Panc1 (cell line): ENCODE measurements around the gene ADORA1. TPM values are rescaled to one million over a fixed set of nuclear protein-coding genes. Genes with fewer than 3 reads are reported as not detected.

ENCODE experiments used
- ATAC-seq: fragments of 200-7000 bp; cut with Tn5 transposase; 2 replicates; pipeline ENCODE4 v1.9.1; 2020; ENCODE audit warnings: mild to moderate bottlenecking, moderate library complexity
- BruUV-seq: library from RNA; stranded (reverse); fragments of 400-500 nt; replicated peaks from 2 replicates; lab custom pipeline; 2021; lab: Mats Ljungman, UMichigan
- CTCF ChIA-PET: fragments of 300-600 bp; sonication (Branson Sonifier 250); formaldehyde crosslinking; loops from one replicate; lab custom pipeline; 2022; ENCODE audit warnings: antibody characterized with exemption; lab: Charles Lee
- POLR2A ChIA-PET: fragments of 300-600 bp; sonication (Branson Sonifier 250); formaldehyde crosslinking; loops from one replicate; lab custom pipeline; 2022; ENCODE audit warnings: antibody characterized with exemption; lab: Charles Lee
- DNase-seq: peaks from one replicate; pipeline ENCODE4 v3.0.0-alpha.2; 2010; ENCODE audit warnings: low read depth, low spot score
- H3K27ac ChIP-seq: 2 replicates; pipeline ENCODE4 v1.5.1; 2011; ENCODE audit warnings: mild to moderate bottlenecking, low read length, inconsistent platforms
- H3K27me3 ChIP-seq: fragments of 200-500 bp; sonication (Bioruptor generic); 2 replicates; pipeline ENCODE4 v1.6.0; 2014; ENCODE audit warnings: low read length, inconsistent platforms; ENCODE audit not compliant: control insufficient read depth, insufficient read depth
- H3K36me3 ChIP-seq: fragments of 200-500 bp; sonication (Bioruptor generic); 2 replicates; pipeline ENCODE4 v1.5.1; 2014; ENCODE audit warnings: inconsistent platforms, mild to moderate bottlenecking, low read length, moderate library complexity; ENCODE audit not compliant: control insufficient read depth, insufficient read depth
- H3K4me1 ChIP-seq: 2 replicates; pipeline ENCODE4 v1.5.1; 2011; ENCODE audit warnings: inconsistent platforms, mild to moderate bottlenecking, low read length, moderate library complexity; ENCODE audit not compliant: control insufficient read depth, insufficient read depth
- H3K4me3 ChIP-seq, 2 experiments: 2 replicates each; pipeline ENCODE4 v1.5.1; 2011 to 2012; ENCODE audit warnings: low read depth in 2 of 2, low read length in 2 of 2, mild to moderate bottlenecking in 2 of 2, inconsistent platforms in 1 of 2, moderate library complexity in 1 of 2
- H3K9me3 ChIP-seq: fragments of 200-500 bp; sonication (Bioruptor generic); 2 replicates; pipeline ENCODE4 v1.5.1; 2014; ENCODE audit warnings: low read depth, mild to moderate bottlenecking, inconsistent platforms, low read length, moderate library complexity; ENCODE audit not compliant: control insufficient read depth, insufficient read depth
- POLR2AphosphoS5 ChIP-seq: IDR thresholded peaks from 2 replicates; pipeline ENCODE4 v1.6.1; 2012; ENCODE audit warnings: mild to moderate bottlenecking, low read depth, low read length, moderate library complexity
- SIN3A ChIP-seq: IDR thresholded peaks from 2 replicates; pipeline ENCODE4 v1.6.1; 2012; ENCODE audit warnings: low read depth, mild to moderate bottlenecking, low read length, moderate library complexity, borderline replicate concordance; ENCODE audit not compliant: insufficient read depth
- TCF7L2 ChIP-seq: IDR thresholded peaks from 2 replicates; pipeline ENCODE4 v1.6.1; 2011; ENCODE audit warnings: mild to moderate bottlenecking, low read depth, low read length, inconsistent platforms
- in situ Hi-C: cut with HindIII; loops from 2 replicates; pipeline ENCODE4 v1.10.0; 2016; ENCODE audit warnings: low sequenced_read_pairs, low pct_unique_long_range_greater_than_20kb
- intact Hi-C: fragments of 100-400 bp; cut with micrococcal nuclease; formaldehyde crosslinking; loops from one replicate; pipeline ENCODE4 v1.10.0; 2022; ENCODE audit not compliant: unreplicated experiment
- total RNA-seq: library from RNA; stranded (reverse); gene quantifications from one replicate; pipeline ENCODE4 v1.2.1, GENCODE V29; 2021; ENCODE audit not compliant: unreplicated experiment
- TF ChIP-seq, protein P1 (sequence below): fragments of 450-650 bp; IDR thresholded peaks from 2 replicates; pipeline ENCODE4 v1.5.1; 2017; ENCODE audit warnings: mild to moderate bottlenecking
- TF ChIP-seq, protein P2 (sequence below), 2 experiments: IDR thresholded peaks; 2 replicates each; pipeline ENCODE4 v1.6.1; 2011 to 2012; ENCODE audit warnings: low read depth in 2 of 2, control low read depth in 1 of 2, low read length in 1 of 2, mild to moderate bottlenecking in 1 of 2, moderate library complexity in 1 of 2; ENCODE audit not compliant: insufficient read depth in 1 of 2

The ADORA1 gene
- total RNA-seq, 1 experiment from 2014 or later, result 8.5 TPM

DNA sequence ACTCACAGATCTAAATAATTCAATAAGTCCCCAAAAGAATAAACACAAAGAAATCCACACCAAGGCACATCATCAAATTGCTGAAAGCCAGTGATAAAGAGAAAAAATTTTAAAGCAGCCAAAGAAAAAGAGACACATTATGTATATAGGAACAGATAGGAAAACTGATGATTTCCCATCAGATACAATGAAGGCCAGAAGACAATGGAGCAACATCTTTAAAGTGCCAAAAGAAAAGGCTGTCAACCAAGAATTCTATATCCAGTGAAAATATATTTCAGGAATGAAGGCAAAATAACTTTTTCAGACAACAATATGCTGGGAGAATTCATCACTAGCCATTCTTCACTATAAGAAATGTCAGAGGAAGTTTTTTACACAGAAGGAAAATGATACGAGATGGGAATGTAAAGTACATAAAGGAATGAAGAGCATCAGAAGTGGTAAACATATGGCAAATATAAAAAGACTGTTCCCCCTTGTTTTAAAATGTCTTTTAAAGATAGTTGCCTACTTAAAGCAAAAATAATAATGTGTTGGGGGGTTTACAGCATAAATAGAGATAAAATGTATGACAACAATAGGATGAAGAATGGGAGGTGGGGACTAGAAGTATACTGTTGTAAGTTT, 32.4 kb upstream of the ADORA1 start:
- Histone ChIP-seq H3K36me3 (no peaks in the 10 kb centered on the region), H3K9me3 (peaks cover 8% of the 10 kb centered on the region), H3K27ac (no peak overlapping the region), H3K4me1 (no peaks in the 10 kb centered on the region), H3K4me3 (no peak overlapping the region), H3K27me3 (peaks cover 4% of the 10 kb centered on the region; the same call in 1 of the 2 replicates)
- TF ChIP-seq TCF7L2 (no peak), POLR2AphosphoS5 (no peak), SIN3A (no peak)
- TF ChIP-seq, protein P1, sequence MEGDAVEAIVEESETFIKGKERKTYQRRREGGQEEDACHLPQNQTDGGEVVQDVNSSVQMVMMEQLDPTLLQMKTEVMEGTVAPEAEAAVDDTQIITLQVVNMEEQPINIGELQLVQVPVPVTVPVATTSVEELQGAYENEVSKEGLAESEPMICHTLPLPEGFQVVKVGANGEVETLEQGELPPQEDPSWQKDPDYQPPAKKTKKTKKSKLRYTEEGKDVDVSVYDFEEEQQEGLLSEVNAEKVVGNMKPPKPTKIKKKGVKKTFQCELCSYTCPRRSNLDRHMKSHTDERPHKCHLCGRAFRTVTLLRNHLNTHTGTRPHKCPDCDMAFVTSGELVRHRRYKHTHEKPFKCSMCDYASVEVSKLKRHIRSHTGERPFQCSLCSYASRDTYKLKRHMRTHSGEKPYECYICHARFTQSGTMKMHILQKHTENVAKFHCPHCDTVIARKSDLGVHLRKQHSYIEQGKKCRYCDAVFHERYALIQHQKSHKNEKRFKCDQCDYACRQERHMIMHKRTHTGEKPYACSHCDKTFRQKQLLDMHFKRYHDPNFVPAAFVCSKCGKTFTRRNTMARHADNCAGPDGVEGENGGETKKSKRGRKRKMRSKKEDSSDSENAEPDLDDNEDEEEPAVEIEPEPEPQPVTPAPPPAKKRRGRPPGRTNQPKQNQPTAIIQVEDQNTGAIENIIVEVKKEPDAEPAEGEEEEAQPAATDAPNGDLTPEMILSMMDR, result no peak
- TF ChIP-seq, protein P2, sequence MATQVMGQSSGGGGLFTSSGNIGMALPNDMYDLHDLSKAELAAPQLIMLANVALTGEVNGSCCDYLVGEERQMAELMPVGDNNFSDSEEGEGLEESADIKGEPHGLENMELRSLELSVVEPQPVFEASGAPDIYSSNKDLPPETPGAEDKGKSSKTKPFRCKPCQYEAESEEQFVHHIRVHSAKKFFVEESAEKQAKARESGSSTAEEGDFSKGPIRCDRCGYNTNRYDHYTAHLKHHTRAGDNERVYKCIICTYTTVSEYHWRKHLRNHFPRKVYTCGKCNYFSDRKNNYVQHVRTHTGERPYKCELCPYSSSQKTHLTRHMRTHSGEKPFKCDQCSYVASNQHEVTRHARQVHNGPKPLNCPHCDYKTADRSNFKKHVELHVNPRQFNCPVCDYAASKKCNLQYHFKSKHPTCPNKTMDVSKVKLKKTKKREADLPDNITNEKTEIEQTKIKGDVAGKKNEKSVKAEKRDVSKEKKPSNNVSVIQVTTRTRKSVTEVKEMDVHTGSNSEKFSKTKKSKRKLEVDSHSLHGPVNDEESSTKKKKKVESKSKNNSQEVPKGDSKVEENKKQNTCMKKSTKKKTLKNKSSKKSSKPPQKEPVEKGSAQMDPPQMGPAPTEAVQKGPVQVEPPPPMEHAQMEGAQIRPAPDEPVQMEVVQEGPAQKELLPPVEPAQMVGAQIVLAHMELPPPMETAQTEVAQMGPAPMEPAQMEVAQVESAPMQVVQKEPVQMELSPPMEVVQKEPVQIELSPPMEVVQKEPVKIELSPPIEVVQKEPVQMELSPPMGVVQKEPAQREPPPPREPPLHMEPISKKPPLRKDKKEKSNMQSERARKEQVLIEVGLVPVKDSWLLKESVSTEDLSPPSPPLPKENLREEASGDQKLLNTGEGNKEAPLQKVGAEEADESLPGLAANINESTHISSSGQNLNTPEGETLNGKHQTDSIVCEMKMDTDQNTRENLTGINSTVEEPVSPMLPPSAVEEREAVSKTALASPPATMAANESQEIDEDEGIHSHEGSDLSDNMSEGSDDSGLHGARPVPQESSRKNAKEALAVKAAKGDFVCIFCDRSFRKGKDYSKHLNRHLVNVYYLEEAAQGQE (IDR thresholded peaks at IDR 0.05; ENCODE audit: insufficient read depth in 1 of 2, low read depth in 2 of 2, low read length in 1 of 2), result no peak
- intact Hi-C loops, result no loop called here
- no TSS peak for BruUV-seq
- no peak for ATAC-seq
- ChIA-PET POLR2A (no interaction called here), CTCF (no interaction called here)
- DNase-seq, result no peak
- in situ Hi-C loops, result no loop called here

DNA sequence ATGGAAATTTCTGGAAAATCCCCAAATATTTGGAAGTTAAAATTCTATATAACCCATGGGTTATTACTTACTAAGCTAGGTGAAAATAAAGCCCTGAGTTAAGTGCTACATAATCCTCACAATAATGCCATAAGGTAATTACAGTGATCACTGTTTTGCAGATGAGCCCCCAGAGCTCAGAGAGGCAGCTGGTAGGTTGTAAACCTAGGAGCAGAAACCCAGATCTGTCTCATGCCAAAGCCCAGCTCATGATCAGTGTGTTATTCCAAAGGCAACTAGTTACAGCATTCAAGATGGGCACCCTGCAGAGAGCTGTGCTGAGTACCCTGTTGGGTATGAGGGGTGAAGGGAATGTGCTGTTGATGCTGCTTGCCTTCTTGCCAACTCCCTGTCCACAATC, 31.0 kb upstream of the ADORA1 start:
- in situ Hi-C loops, result no loop called here
- CTCF ChIA-PET, result no interaction called here
- ATAC-seq, result no peak

More for the DNA sequence above, 31.0 kb upstream of the ADORA1 start:
- H3K4me3 ChIP-seq, result no peak overlapping the region
- no peak overlapping the region for H3K27ac ChIP-seq
- no TSS peak for BruUV-seq
- peaks cover 8% of the 10 kb centered on the region for H3K9me3 ChIP-seq
- DNase-seq, result no peak
- POLR2A ChIA-PET, result no interaction called here
- TF ChIP-seq TCF7L2 (no peak), SIN3A (no peak), POLR2AphosphoS5 (no peak)
- TF ChIP-seq, protein P2 (IDR thresholded peaks at IDR 0.05; ENCODE audit: insufficient read depth in 1 of 2, low read depth in 2 of 2, low read length in 1 of 2), result no peak
- TF ChIP-seq, protein P1, result no peak
- H3K36me3 ChIP-seq, result no peaks in the 10 kb centered on the region
- no peaks in the 10 kb centered on the region for H3K4me1 ChIP-seq
- peaks cover 4% of the 10 kb centered on the region; the same call in 1 of the 2 replicates for H3K27me3 ChIP-seq
- intact Hi-C loops, result no loop called here
